Tibial nerve (tissue), 4 donors: ENCODE data around the gene PTPRD. TPM values are rescaled to one million over a fixed set of nuclear protein-coding genes. Genes with fewer than 3 reads are reported as not detected.

ENCODE experiments used
- DNase-seq, 2 donors: peaks; one replicate each; pipeline ENCODE4 v3.0.0-alpha.2; 2019; ENCODE audit warnings: low spot score in 2 of 2
- H3K27ac ChIP-seq, 4 donors: fragments of 200-600 bp; sonication (generic) in 3 of 4; one replicate each; pipeline ENCODE4 v1.5.1; 2017 to 2019; ENCODE audit warnings: mild to moderate bottlenecking in 1 of 4
- H3K27me3 ChIP-seq, 2 donors: fragments of 200-600 bp; sonication (generic) in 1 of 2; one replicate each; pipeline versions ENCODE4 v1.5.1 to v1.6.0; 2017 to 2019
- H3K36me3 ChIP-seq, 3 donors: fragments of 200-600 bp; sonication (generic); one replicate each; pipeline ENCODE4 v1.5.1; 2018 to 2019
- H3K4me1 ChIP-seq, 4 donors: fragments of 200-600 bp; sonication (generic) in 3 of 4; one replicate each; pipeline ENCODE4 v1.5.1; 2017 to 2019
- H3K4me3 ChIP-seq, 4 donors: fragments of 200-600 bp; sonication (generic) in 3 of 4; one replicate each; pipeline ENCODE4 v1.5.1; 2017 to 2019; ENCODE audit warnings: mild to moderate bottlenecking in 1 of 4, moderate library complexity in 1 of 4
- H3K9me3 ChIP-seq, 4 donors: fragments of 200-600 bp; sonication (generic) in 3 of 4; one replicate each; pipeline ENCODE4 v1.5.1; 2017 to 2019
- EP300 ChIP-seq, 2 donors: sonication (generic); formaldehyde crosslinking; IDR thresholded peaks; one replicate each; pipeline ENCODE4 v1.6.1; 2017; ENCODE audit warnings: antibody characterized with exemption in 2 of 2, mild to moderate bottlenecking in 1 of 2
- POLR2A ChIP-seq, 2 donors: fragments of 450-650 bp; IDR thresholded peaks; one replicate each; pipeline ENCODE4 v1.6.1; 2017; ENCODE audit warnings: antibody characterized with exemption in 2 of 2, mild to moderate bottlenecking in 2 of 2, moderate library complexity in 2 of 2
- WGBS, 2 donors: methylation state at CpG; one replicate each; pipeline ENCODE4 v1.1.5; 2018; 5-methylcytosine and 5-hydroxymethylcytosine counted together
- total RNA-seq, 4 donors: library from RNA; depleted of rRNA; stranded (reverse); fragments of >200 nt; gene quantifications; one replicate each; pipeline ENCODE4 v1.1.0, GENCODE V29; 2016
- TF ChIP-seq, protein P1 (sequence below), 5 experiments: fragments of 200-600 bp in 3 of 5; fragments of 450-650 bp in 2 of 5; sonication (generic) in 3 of 5; IDR thresholded peaks; one replicate each; pipeline ENCODE4 v1.5.1; 2016 to 2019; ENCODE audit warnings: antibody characterized with exemption in 5 of 5, mild to moderate bottlenecking in 3 of 5, moderate library complexity in 2 of 5

PTPRD gene
- total RNA-seq, 4 donors from 2014 or later = 1.7 to 13.2 (median 5.1) TPM

DNA sequence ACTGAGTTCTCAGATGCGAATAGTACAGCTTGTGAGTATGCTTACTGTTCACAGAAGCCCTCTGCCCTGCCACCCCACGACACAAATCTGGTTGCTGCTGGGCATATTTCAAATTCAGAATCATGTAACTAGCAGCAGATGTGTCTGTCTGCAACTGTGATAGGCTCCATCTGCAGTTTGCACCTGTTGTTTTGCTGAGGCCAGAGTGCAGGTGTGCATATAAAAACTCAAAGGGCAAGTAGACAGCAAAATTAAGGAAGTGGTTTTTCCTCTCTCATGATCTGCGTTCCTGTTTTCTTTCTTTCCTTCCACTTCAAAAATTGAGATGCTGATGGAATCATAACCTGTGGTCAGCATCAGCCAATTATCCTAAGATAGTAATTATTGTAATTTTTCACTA, 1000.5 kb downstream of the PTPRD start:
- no peak for TF ChIP-seq POLR2A (IDR thresholded peaks at IDR 0.05)
- TF ChIP-seq EP300 (IDR thresholded peaks at IDR 0.05) = no peak
- TF ChIP-seq, protein P1, sequence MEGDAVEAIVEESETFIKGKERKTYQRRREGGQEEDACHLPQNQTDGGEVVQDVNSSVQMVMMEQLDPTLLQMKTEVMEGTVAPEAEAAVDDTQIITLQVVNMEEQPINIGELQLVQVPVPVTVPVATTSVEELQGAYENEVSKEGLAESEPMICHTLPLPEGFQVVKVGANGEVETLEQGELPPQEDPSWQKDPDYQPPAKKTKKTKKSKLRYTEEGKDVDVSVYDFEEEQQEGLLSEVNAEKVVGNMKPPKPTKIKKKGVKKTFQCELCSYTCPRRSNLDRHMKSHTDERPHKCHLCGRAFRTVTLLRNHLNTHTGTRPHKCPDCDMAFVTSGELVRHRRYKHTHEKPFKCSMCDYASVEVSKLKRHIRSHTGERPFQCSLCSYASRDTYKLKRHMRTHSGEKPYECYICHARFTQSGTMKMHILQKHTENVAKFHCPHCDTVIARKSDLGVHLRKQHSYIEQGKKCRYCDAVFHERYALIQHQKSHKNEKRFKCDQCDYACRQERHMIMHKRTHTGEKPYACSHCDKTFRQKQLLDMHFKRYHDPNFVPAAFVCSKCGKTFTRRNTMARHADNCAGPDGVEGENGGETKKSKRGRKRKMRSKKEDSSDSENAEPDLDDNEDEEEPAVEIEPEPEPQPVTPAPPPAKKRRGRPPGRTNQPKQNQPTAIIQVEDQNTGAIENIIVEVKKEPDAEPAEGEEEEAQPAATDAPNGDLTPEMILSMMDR (IDR thresholded peaks at IDR 0.05) = no peak

DNA sequence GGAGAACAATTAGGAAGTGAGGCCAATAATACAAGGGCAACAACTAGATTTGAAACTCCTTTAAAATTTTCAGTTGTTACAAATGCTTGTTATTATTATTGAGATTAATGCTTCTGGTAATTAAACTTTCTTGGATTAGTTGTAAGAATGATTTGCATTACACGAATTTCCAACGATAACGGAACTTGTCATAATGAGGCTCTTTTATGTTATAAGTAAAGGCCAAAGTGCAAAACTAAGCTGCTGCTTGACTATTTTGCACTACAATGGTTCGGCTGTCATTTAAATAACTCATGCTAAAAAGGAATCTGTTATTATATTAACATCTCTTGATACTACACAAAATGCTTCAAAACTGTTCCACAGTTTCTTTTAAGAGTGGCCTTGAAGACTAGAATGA, 1007.1 kb downstream of the PTPRD start:
- 45 to 46% methylated on average over 4 of the region's 4 CpGs for WGBS, 2 donors

More for the DNA sequence above, 1000.5 kb downstream of the PTPRD start:
- DNase-seq = no peak
- Histone ChIP-seq H3K4me3 (no peak overlapping the region), H3K27me3 (no peaks in the 10 kb centered on the region), H3K36me3 (no peaks in the 10 kb centered on the region), H3K4me1 (no peaks in the 10 kb centered on the region), H3K9me3 (no peaks in the 10 kb centered on the region), H3K27ac (no peak overlapping the region)
- 33 to 53% methylated on average over 3 of the region's 3 CpGs for WGBS, 2 donors

GRCh38 chr9:9603345-9603744, 1009.5 kb downstream of the PTPRD start:
- Histone ChIP-seq H3K4me3 (no peak overlapping the region), H3K4me1 (no peaks in the 10 kb centered on the region), H3K36me3 (no peaks in the 10 kb centered on the region), H3K9me3 (no peaks in the 10 kb centered on the region), H3K27ac (no peak overlapping the region), H3K27me3 (no peaks in the 10 kb centered on the region)
- 86 to 96% methylated on average over 2 of the region's 2 CpGs for WGBS, 2 donors
- no peak for TF ChIP-seq POLR2A (IDR thresholded peaks at IDR 0.05)
- TF ChIP-seq, protein P1 (IDR thresholded peaks at IDR 0.05) = no peak
- no peak for TF ChIP-seq EP300 (IDR thresholded peaks at IDR 0.05)
- no peak for DNase-seq

More for the DNA sequence above, 1007.1 kb downstream of the PTPRD start:
- no peak for DNase-seq
- no peaks in the 10 kb centered on the region for H3K4me1 ChIP-seq
- H3K4me3 ChIP-seq = no peak overlapping the region
- TF ChIP-seq EP300 (IDR thresholded peaks at IDR 0.05) = no peak
- TF ChIP-seq, protein P1 (IDR thresholded peaks at IDR 0.05) = no peak
- TF ChIP-seq POLR2A (IDR thresholded peaks at IDR 0.05) = no peak
- H3K27ac ChIP-seq = no peak overlapping the region
- H3K27me3 ChIP-seq = no peaks in the 10 kb centered on the region
- H3K9me3 ChIP-seq = no peaks in the 10 kb centered on the region
- no peaks in the 10 kb centered on the region for H3K36me3 ChIP-seq

DNA sequence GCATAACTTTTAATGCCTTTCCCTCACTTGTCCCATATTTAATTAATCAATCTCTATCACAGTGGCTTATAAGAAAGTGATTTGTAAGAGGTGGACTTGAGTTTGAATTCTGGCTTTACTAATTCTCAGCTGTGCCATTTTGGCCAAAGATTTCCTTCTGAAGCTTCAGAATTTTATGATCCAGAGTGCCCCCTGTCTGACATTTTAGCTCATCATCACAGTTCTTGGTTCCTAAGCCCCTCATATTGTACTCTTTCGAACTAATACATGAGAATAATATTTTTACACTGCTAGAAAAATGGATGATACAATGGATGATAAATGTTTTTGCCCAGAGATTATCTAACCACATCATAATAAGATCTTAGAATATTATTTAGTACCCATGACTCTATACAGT, 1014.1 kb downstream of the PTPRD start:
- no peak overlapping the region for H3K4me3 ChIP-seq
- no peak overlapping the region for H3K27ac ChIP-seq
- H3K9me3 ChIP-seq = no peaks in the 10 kb centered on the region
- DNase-seq = no peak
- no peak for TF ChIP-seq EP300 (IDR thresholded peaks at IDR 0.05)
- TF ChIP-seq POLR2A (IDR thresholded peaks at IDR 0.05) = no peak
- TF ChIP-seq, protein P1 (IDR thresholded peaks at IDR 0.05) = no peak
- no peaks in the 10 kb centered on the region for H3K27me3 ChIP-seq
- no peaks in the 10 kb centered on the region for H3K36me3 ChIP-seq
- 84 to 89% methylated on average over 1 of the region's 1 CpG for WGBS, 2 donors
- H3K4me1 ChIP-seq = no peaks in the 10 kb centered on the region

- Histone ChIP-seq H3K27me3 (no peaks in the 10 kb centered on the region), H3K27ac (no peak overlapping the region), H3K36me3 (no peaks in the 10 kb centered on the region), H3K4me1 (no peaks in the 10 kb centered on the region), H3K4me3 (no peak overlapping the region), H3K9me3 (no peaks in the 10 kb centered on the region)
- TF ChIP-seq, protein P1 (IDR thresholded peaks at IDR 0.05) = no peak
- TF ChIP-seq EP300 (IDR thresholded peaks at IDR 0.05) = no peak
- no peak for TF ChIP-seq POLR2A (IDR thresholded peaks at IDR 0.05)
- DNase-seq = no peak
- WGBS, 2 donors = 63 to 86% methylated on average over 2 of the region's 2 CpGs
Measured at GRCh38 chr9:9592104-9592503, 1020.7 kb downstream of the PTPRD start.
